NCI-H748 treated with DMSO at 0.1 percent for 48 hours (cell line): ENCODE results near the gene ZNF732.
A peak's percentile ranks its signal among the peaks of the same experiment; 100 is the strongest.
"Not testable (repeated sequence)": the region's sequence is repeated elsewhere in the genome, so short reads cannot be mapped to it uniquely, and the experiment has no call there.

Source experiments
- DNase-seq: peaks from one replicate; lab custom pipeline; 2025; lab: John Stamatoyannopoulos, UW

ZNF732 gene

GRCh38 chr4:304969-305680, at the start of gene ZNF732:
Gene ZNF732, minus strand, starts transcription at chr4:305474. Its CDS starts 164 bp downstream, at chr4:305310.
- no peak for DNase-seq

GRCh38 chr4:340011-340410, 34.7 kb upstream of the ZNF732 start:
- no peak for DNase-seq

GRCh38 chr4:338759-339097, 33.5 kb upstream of the ZNF732 start:
- DNase-seq = no peak

- no peak for DNase-seq
These were observed 32.9 kb upstream of the ZNF732 start for GRCh38 chr4:337932-338758.

- peak; percentile 60 for DNase-seq
These were observed 32.1 kb upstream of the ZNF732 start, which contains the start of gene ZNF141 for GRCh38 chr4:337143-337931. Gene ZNF141, plus strand, starts transcription at chr4:337814. Its CDS starts 170 bp downstream, at chr4:337984.

- DNase-seq = no peak
These were observed 31.5 kb upstream of the ZNF732 start for GRCh38 chr4:336893-337142.

GRCh38 chr4:336099-336892, 31.0 kb upstream of the ZNF732 start:
- no peak for DNase-seq

GRCh38 chr4:335515-335914, 30.2 kb upstream of the ZNF732 start:
- DNase-seq = no peak

GRCh38 chr4:328729-329128, 23.5 kb upstream of the ZNF732 start:
- no peak for DNase-seq

- no peak for DNase-seq
These were observed 9.1 kb upstream of the ZNF732 start for GRCh38 chr4:314296-314903.

- no peak for DNase-seq
These were observed 4.5 kb upstream of the ZNF732 start for GRCh38 chr4:309807-310206.

GRCh38 chr4:306551-306961, 1.3 kb upstream of the ZNF732 start:
- DNase-seq = no peak

GRCh38 chr4:304516-304915, 758 bp downstream of the ZNF732 start:
- DNase-seq = not testable (repeated sequence)

- DNase-seq = no peak
These were observed 2.9 kb downstream of the ZNF732 start for GRCh38 chr4:302381-302780.

GRCh38 chr4:294732-295131, 10.5 kb downstream of the ZNF732 start:
- no peak for DNase-seq

GRCh38 chr4:288891-289290, 16.4 kb downstream of the ZNF732 start:
- DNase-seq = no peak

GRCh38 chr4:273309-274017, 31.8 kb downstream of the ZNF732 start:
- DNase-seq = no peak

- DNase-seq = no peak
These were observed 33.7 kb downstream of the ZNF732 start for GRCh38 chr4:271492-272103.

- not testable (repeated sequence) for DNase-seq
These were observed 46.0 kb downstream of the ZNF732 start for GRCh38 chr4:259240-259639.

GRCh38 chr4:256492-256891, 48.8 kb downstream of the ZNF732 start:
- no peak for DNase-seq
